Suppressor macrophage treated with lipopolysaccharide for 4 hours (primary cell): ENCODE measurements around the gene ADAMTS19.

Experiments used
- DNase-seq: peaks from one replicate; pipeline ENCODE4 v3.0.0-alpha.2; 2020

The ADAMTS19 gene

GRCh38 chr5:129698661-129699060 is 238.6 kb downstream of the ADAMTS19 start:
- DNase-seq: no peak

GRCh38 chr5:129716235-129716634 is 256.1 kb downstream of the ADAMTS19 start:
- DNase-seq: no peak

- DNase-seq: no peak
These were observed 256.6 kb downstream of the ADAMTS19 start for GRCh38 chr5:129716651-129717050.

- DNase-seq: no peak
These were observed 257.7 kb downstream of the ADAMTS19 start for GRCh38 chr5:129717751-129718310.

GRCh38 chr5:129718471-129719090 is 258.5 kb downstream of the ADAMTS19 start:
- DNase-seq: no peak

- DNase-seq: no peak
These were observed 264.1 kb downstream of the ADAMTS19 start for GRCh38 chr5:129724222-129724621.

GRCh38 chr5:129724647-129725046 is 264.5 kb downstream of the ADAMTS19 start:
- no peak for DNase-seq

- no peak for DNase-seq
These were observed 279.7 kb downstream of the ADAMTS19 start for GRCh38 chr5:129739773-129740172.

- no peak for DNase-seq
These were observed 283.6 kb downstream of the ADAMTS19 start for GRCh38 chr5:129743541-129744187.

GRCh38 chr5:129745997-129746396 is 285.9 kb downstream of the ADAMTS19 start:
- DNase-seq: no peak

- DNase-seq: no peak
These were observed 286.8 kb downstream of the ADAMTS19 start for GRCh38 chr5:129746876-129747275.

- no peak for DNase-seq
These were observed 287.7 kb downstream of the ADAMTS19 start, which contains the start of gene MINAR2 for GRCh38 chr5:129747572-129748407. Gene MINAR2, plus strand, starts transcription at chr5:129748094. Its CDS starts 97 bp downstream, at chr5:129748191.

- no peak for DNase-seq
These were observed 289.1 kb downstream of the ADAMTS19 start for GRCh38 chr5:129748913-129749880.

GRCh38 chr5:129760636-129761325 is 300.7 kb downstream of the ADAMTS19 start:
- no peak for DNase-seq

- no peak for DNase-seq
These were observed 303.6 kb downstream of the ADAMTS19 start for GRCh38 chr5:129763651-129764050.

GRCh38 chr5:129766798-129767197 is 306.7 kb downstream of the ADAMTS19 start:
- DNase-seq: no peak

GRCh38 chr5:129767927-129768380 is 307.9 kb downstream of the ADAMTS19 start:
- DNase-seq: peak; percentile 89

- no peak for DNase-seq
These were observed 308.6 kb downstream of the ADAMTS19 start for GRCh38 chr5:129768735-129769134.

GRCh38 chr5:129770024-129770820 is 310.1 kb downstream of the ADAMTS19 start:
- DNase-seq: no peak

- peak; percentile 54 for DNase-seq
These were observed 311.1 kb downstream of the ADAMTS19 start for GRCh38 chr5:129771058-129771838.
